GM12878 (cell line): ENCODE measurements around the gene KLHL20. TPM values are rescaled to one million over a fixed set of nuclear protein-coding genes. Genes with fewer than 3 reads are reported as not detected.

Source experiments
- ATAC-seq: fragments of 200-7000 bp; cut with Tn5 transposase; 3 replicates; pipeline ENCODE4 v1.9.1; 2020; ENCODE audit warnings: mild to moderate bottlenecking, moderate library complexity
- BruUV-seq: library from RNA; stranded (reverse); fragments of 400-500 nt; replicated peaks from 2 replicates; lab custom pipeline; 2021; lab: Mats Ljungman, UMichigan
- CTCF ChIA-PET: fragments of 300-600 bp; sonication (Branson Sonifier 250); formaldehyde crosslinking; extraction: SDS; loops from one replicate; lab custom pipeline; 2021; ENCODE audit warnings: inconsistent platforms; lab: Yijun Ruan, JAX
- POLR2A ChIA-PET: fragments of 350-600 bp; formaldehyde crosslinking; extraction: SDS; loops from one replicate; lab custom pipeline; 2021; ENCODE audit warnings: inconsistent platforms; lab: Charles Lee
- RAD21 ChIA-PET: fragments of 300-600 bp; sonication (Branson Sonifier 250); formaldehyde crosslinking; loops from one replicate; lab custom pipeline; 2023; ENCODE audit warnings: antibody characterized with exemption; ENCODE audit not compliant: unreplicated experiment; lab: Charles Lee
- SMC1A ChIA-PET: fragments of 300-600 bp; sonication (Branson Sonifier 250); formaldehyde crosslinking; loops from one replicate; lab custom pipeline; 2023; ENCODE audit not compliant: unreplicated experiment, uncharacterized antibody; lab: Charles Lee
- DNase-seq: peaks from one replicate; pipeline ENCODE4 v3.0.0-alpha.2; 2011; ENCODE audit warnings: low read depth, low spot score
- FAIRE-seq: peaks from 3 replicates; lab custom pipeline; 2011; peaks lifted over from hg19 to GRCh38; lab: Jason Lieb, UNC
- H2AFZ ChIP-seq: 2 replicates; pipeline ENCODE4 v1.6.0; 2011; ENCODE audit warnings: low read depth, low read length, control low read depth; ENCODE audit not compliant: control insufficient read depth
- H3K27ac ChIP-seq: 2 replicates; pipeline ENCODE4 v1.5.1; 2011; ENCODE audit warnings: control low read depth; ENCODE audit not compliant: control insufficient read depth, insufficient read depth
- H3K27me3 ChIP-seq, 2 experiments: replicated peaks in 1 of 2; 2 replicates each; pipeline versions ENCODE4 v1.6.0 to v1.6.1; 2011; ENCODE audit warnings: low read length in 1 of 2; ENCODE audit not compliant: control insufficient read depth in 2 of 2, insufficient read depth in 2 of 2
- H3K36me3 ChIP-seq, 2 experiments: 2 replicates each; pipeline ENCODE4 v1.5.1; 2011; ENCODE audit warnings: low read length in 1 of 2; ENCODE audit not compliant: control insufficient read depth in 2 of 2, insufficient read depth in 2 of 2
- H3K4me1 ChIP-seq: 2 replicates; pipeline ENCODE4 v1.6.1; 2011; ENCODE audit warnings: mild to moderate bottlenecking, low read length, moderate library complexity, mixed read lengths; ENCODE audit not compliant: control insufficient read depth, insufficient read depth
- H3K4me2 ChIP-seq: 2 replicates; pipeline ENCODE4 v1.6.0; 2011; ENCODE audit warnings: control low read depth; ENCODE audit not compliant: control insufficient read depth, insufficient read depth
- H3K4me3 ChIP-seq: fragments of 200-600 bp; sonication (generic); 2 replicates; pipeline ENCODE4 v1.5.1; 2016
- H3K79me2 ChIP-seq: 2 replicates; pipeline ENCODE4 v1.6.0; 2011; ENCODE audit warnings: low read length; ENCODE audit not compliant: control insufficient read depth, insufficient read depth
- H3K9ac ChIP-seq: 2 replicates; pipeline ENCODE4 v1.8.0; 2011; ENCODE audit warnings: low read length, control low read depth, mixed read lengths; ENCODE audit not compliant: control insufficient read depth, insufficient read depth
- H3K9me3 ChIP-seq: replicated peaks from 3 replicates; pipeline ENCODE4 v1.5.1; 2011; ENCODE audit warnings: mild to moderate bottlenecking, low read length; ENCODE audit not compliant: control insufficient read depth, insufficient read depth
- H4K20me1 ChIP-seq: 2 replicates; pipeline ENCODE4 v1.6.0; 2011; ENCODE audit not compliant: control insufficient read depth, insufficient read depth
- IKZF1 ChIP-seq: fragments of 450-650 bp; conservative IDR thresholded peaks from 2 replicates; pipeline ENCODE4 v1.6.1; 2017; ENCODE audit warnings: antibody characterized with exemption, mild to moderate bottlenecking
- NRF1 ChIP-seq: conservative IDR thresholded peaks from 2 replicates; pipeline ENCODE4 v1.6.1; 2011; ENCODE audit warnings: mild to moderate bottlenecking, low read depth, low read length, improper control_type of control experiment
- WGBS: methylation state at CpG from one replicate; pipeline ENCODE4 v1.1.6; 2016; ENCODE audit warnings: low lambda C conversion rate; ENCODE audit not compliant: insufficient replicate concordance, insufficient coverage; ENCODE audit errors: missing lambda C conversion rate; 5-methylcytosine and 5-hydroxymethylcytosine counted together
- in situ Hi-C: fragments of 300-500 bp; cut with MboI; formaldehyde crosslinking; loops from 9 replicates; pipeline ENCODE4 v1.14.3; 2018; ENCODE audit warnings: mixed read lengths
- intact Hi-C: fragments of 100-400 bp; cut with micrococcal nuclease; formaldehyde crosslinking; loops from one replicate; pipeline ENCODE4 v1.14.2; 2022; ENCODE audit not compliant: unreplicated experiment
- polyA plus RNA-seq, 11 experiments: library from polyadenylated mRNA; depleted of rRNA in 4 of 11; unstranded in 6 of 11; stranded (reverse) in 5 of 11; fragments of >200 nt; fragmentation: Nextera tagmentation in 4 of 11; fragmentation: Illumina TruSeq in 1 of 11; extraction: Ambion mirVana in 4 of 11; extraction: Trizol in 1 of 11; gene quantifications; 1 replicate in 1 of 11; 2 replicates in 10 of 11; pipeline versions ENCODE4 v1.2.1 to v1.2.3, GENCODE V29; 2011 to 2016; ENCODE audit warnings: inconsistent platforms in 2 of 11, missing spikeins in 2 of 11, low read depth in 1 of 11
- total RNA-seq, 4 experiments: library from RNA; depleted of rRNA in 3 of 4; stranded (reverse); fragments of >200 nt in 3 of 4; fragmentation: Illumina TruSeq in 1 of 4; extraction: Trizol in 1 of 4; gene quantifications; 2 replicates each; pipeline versions ENCODE4 v1.2.1 to v1.2.3, GENCODE V29; 2013 to 2021
- TF ChIP-seq, protein P1 (sequence below): fragments of 450-650 bp; formaldehyde crosslinking; IDR thresholded peaks from 2 replicates; pipeline ENCODE4 v1.4.0; 2020; ENCODE audit warnings: mild to moderate bottlenecking, moderate library complexity

KLHL20 gene
- total and polyA plus RNA-seq, 10 of the 15 experiments (the other 5 are each of a cell fraction or from before 2014, with no cell fraction given) = 3.8 to 14.0 (median 10.0) TPM

DNA sequence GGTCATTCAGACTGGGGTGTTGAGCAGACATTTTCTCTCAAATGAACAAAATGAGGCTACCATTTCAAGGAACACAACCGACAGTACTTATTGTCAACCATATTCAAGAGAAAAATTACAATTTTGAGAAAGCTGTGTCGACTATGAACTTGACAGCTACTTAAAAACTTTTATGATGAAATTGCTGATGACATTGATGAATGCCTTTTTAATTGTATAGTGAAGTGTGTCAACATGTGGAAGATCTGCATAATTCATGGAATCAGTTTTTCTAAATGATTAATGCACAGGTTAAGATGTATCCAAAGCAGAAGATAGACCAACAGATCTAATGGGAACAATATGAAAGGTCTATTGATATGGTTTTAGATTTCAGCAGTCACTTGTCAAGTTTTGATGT is 75.1 kb downstream of the KLHL20 start:
- 100% methylated on average over 2 of the region's 2 CpGs for WGBS
- POLR2A ChIA-PET = no interaction called here
- H3K36me3 ChIP-seq = peaks cover 0 to 3% of the 10 kb centered on the region in 2 experiments; a peak in 3 of 4 replicates

More for the DNA sequence above, 75.1 kb downstream of the KLHL20 start:
- no peak for FAIRE-seq
- no TSS peak for BruUV-seq
- intact Hi-C loops (no loop called here), in situ Hi-C loops (no loop called here)
- ChIA-PET CTCF (interaction anchor here (0.8 kb wide), 1 partner anchor 471 kb away, joined by 3 read pairs; no protein-coding TSS in a partner anchor), RAD21 (no interaction called here), SMC1A (no interaction called here)
- Histone ChIP-seq H3K27ac (no peak overlapping the region), H3K9ac (no peak overlapping the region), H4K20me1 (no peaks in the 10 kb centered on the region), H3K4me2 (no peak overlapping the region), H3K27me3 (no peaks in the 10 kb centered on the region), H2AFZ (no peak overlapping the region), H3K4me3 (no peak overlapping the region), H3K9me3 (no peaks in the 10 kb centered on the region), H3K79me2 (no peaks in the 10 kb centered on the region), H3K4me1 (no peaks in the 10 kb centered on the region)
- DNase-seq = no peak
- no peak for ATAC-seq
- TF ChIP-seq, protein P1, sequence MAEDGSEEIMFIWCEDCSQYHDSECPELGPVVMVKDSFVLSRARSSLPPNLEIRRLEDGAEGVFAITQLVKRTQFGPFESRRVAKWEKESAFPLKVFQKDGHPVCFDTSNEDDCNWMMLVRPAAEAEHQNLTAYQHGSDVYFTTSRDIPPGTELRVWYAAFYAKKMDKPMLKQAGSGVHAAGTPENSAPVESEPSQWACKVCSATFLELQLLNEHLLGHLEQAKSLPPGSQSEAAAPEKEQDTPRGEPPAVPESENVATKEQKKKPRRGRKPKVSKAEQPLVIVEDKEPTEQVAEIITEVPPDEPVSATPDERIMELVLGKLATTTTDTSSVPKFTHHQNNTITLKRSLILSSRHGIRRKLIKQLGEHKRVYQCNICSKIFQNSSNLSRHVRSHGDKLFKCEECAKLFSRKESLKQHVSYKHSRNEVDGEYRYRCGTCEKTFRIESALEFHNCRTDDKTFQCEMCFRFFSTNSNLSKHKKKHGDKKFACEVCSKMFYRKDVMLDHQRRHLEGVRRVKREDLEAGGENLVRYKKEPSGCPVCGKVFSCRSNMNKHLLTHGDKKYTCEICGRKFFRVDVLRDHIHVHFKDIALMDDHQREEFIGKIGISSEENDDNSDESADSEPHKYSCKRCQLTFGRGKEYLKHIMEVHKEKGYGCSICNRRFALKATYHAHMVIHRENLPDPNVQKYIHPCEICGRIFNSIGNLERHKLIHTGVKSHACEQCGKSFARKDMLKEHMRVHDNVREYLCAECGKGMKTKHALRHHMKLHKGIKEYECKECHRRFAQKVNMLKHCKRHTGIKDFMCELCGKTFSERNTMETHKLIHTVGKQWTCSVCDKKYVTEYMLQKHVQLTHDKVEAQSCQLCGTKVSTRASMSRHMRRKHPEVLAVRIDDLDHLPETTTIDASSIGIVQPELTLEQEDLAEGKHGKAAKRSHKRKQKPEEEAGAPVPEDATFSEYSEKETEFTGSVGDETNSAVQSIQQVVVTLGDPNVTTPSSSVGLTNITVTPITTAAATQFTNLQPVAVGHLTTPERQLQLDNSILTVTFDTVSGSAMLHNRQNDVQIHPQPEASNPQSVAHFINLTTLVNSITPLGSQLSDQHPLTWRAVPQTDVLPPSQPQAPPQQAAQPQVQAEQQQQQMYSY = no peak
- TF ChIP-seq NRF1 (no peak), IKZF1 (no peak)
